Measurements from ENCODE around the gene FSHR. TPM values are rescaled to one million over a fixed set of nuclear protein-coding genes. Genes with fewer than 3 reads are reported as not detected.

Gene FSHR
- total and polyA plus RNA-seq, 2 experiments from 2014 or later = not detected

GRCh38 chr2:49045083-49045482 lies 109.2 kb downstream of the FSHR start (continued):
- TF ChIP-seq ZNF462 (CRISPR knock-in tag; IDR thresholded peaks at IDR 0.05) = no peak
- no peak for TF ChIP-seq JUNB (IDR thresholded peaks at IDR 0.05; ENCODE audit: unreplicated experiment)

- H3K4me3 Mint-ChIP-seq = no peak overlapping the region
- Histone ChIP-seq H3F3A (replicated peaks; ENCODE audit: low read depth) (no peaks in the 10 kb centered on the region), H3K4me2 (no peak overlapping the region), H3K27me3 (ENCODE audit: insufficient read depth) (no peaks in the 10 kb centered on the region), H3K27ac (ENCODE audit: low read depth) (no peak overlapping the region), H3K4me1 (ENCODE audit: insufficient read depth) (peaks cover 4% of the 10 kb centered on the region), H3K79me2 (replicated peaks; ENCODE audit: insufficient read depth) (no peaks in the 10 kb centered on the region), H2AFZ (peak overlapping the region; percentile 25; the same call in 1 of the 2 replicates), H4K20me1 (replicated peaks; ENCODE audit: insufficient read depth) (no peaks in the 10 kb centered on the region), H3K4me3 (no peak overlapping the region), H3K9me2 (ENCODE audit: insufficient read depth) (no peaks in the 10 kb centered on the region), H3K36me3 (ENCODE audit: insufficient read depth) (no peaks in the 10 kb centered on the region)
- H3K36me3 Mint-ChIP-seq (ENCODE audit: low read depth) = no peaks in the 10 kb centered on the region
- H3K9me3 Mint-ChIP-seq = no peaks in the 10 kb centered on the region
- TF ChIP-seq CTCF (conservative IDR thresholded peaks at IDR 0.05; ENCODE audit: low read depth in 2 of 2) (peak; percentile 57 to 65), ZNF462 (CRISPR knock-in tag; IDR thresholded peaks at IDR 0.05) (no peak)
- ATAC-seq (peak; percentile 91), DNase-seq (ENCODE audit: low spot score) (peak; percentile 65)
- H3K27me3 Mint-ChIP-seq (ENCODE audit: insufficient read depth, low read depth, poor library complexity) = no peaks in the 10 kb centered on the region
- peaks cover 17% of the 10 kb centered on the region; the same call in 2 of the 3 replicates for H3K4me1 Mint-ChIP-seq
- peak overlapping the region; percentile 54; the same call in 1 of the 2 replicates for H3K27ac Mint-ChIP-seq
Observed at GRCh38 chr2:49044350-49045079, 109.8 kb downstream of the FSHR start.
